ENCODE measurements around the gene NEU1.

DNA sequence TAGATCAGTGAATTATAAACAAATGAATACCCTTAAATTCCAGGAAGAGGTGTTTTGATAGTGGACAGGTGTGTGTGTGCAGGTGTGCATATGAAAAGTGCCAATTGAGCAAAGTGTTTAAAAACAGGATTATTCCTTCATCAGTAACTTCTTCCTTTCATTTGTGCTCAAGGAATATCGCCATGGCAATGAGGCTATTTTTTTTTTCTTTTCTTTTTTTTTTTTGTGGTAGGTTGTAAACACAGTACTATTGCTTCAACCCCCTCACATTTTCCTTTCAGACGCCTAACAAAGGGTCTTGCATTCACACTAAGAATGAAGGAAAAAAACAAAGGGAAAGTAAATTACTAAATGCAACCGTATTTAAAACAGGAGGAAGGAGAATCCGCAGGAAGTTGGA is 37.1 kb downstream of the NEU1 start:
- TF ChIP-seq, protein P1, sequence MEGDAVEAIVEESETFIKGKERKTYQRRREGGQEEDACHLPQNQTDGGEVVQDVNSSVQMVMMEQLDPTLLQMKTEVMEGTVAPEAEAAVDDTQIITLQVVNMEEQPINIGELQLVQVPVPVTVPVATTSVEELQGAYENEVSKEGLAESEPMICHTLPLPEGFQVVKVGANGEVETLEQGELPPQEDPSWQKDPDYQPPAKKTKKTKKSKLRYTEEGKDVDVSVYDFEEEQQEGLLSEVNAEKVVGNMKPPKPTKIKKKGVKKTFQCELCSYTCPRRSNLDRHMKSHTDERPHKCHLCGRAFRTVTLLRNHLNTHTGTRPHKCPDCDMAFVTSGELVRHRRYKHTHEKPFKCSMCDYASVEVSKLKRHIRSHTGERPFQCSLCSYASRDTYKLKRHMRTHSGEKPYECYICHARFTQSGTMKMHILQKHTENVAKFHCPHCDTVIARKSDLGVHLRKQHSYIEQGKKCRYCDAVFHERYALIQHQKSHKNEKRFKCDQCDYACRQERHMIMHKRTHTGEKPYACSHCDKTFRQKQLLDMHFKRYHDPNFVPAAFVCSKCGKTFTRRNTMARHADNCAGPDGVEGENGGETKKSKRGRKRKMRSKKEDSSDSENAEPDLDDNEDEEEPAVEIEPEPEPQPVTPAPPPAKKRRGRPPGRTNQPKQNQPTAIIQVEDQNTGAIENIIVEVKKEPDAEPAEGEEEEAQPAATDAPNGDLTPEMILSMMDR (IDR thresholded peaks at IDR 0.05) = no peak
- no peak for TF ChIP-seq POLR2A (IDR thresholded peaks at IDR 0.05)

All from esophagus squamous epithelium (tissue), 4 donors.